ENCODE results near the gene PLS3.

GRCh38 chrX:115642311-115642710 is 81.3 kb downstream of the PLS3 start:
- no peak for TF ChIP-seq CTCF (IDR thresholded peaks at IDR 0.05; ENCODE audit: poor library complexity, severe bottlenecking)
- TF ChIP-seq RAD21 (conservative IDR thresholded peaks at IDR 0.05), result no peak
- no peak for TF ChIP-seq EZH2 (IDR thresholded peaks at IDR 0.05; ENCODE audit: borderline replicate concordance, insufficient read depth, low read length, poor library complexity, severe bottlenecking)
- TF ChIP-seq REST (IDR thresholded peaks at IDR 0.05; ENCODE audit: borderline replicate concordance), result no peak
- no peak for TF ChIP-seq EP300 (conservative IDR thresholded peaks at IDR 0.05; ENCODE audit: poor library complexity, severe bottlenecking)
- no peak for TF ChIP-seq POLR2AphosphoS5 (IDR thresholded peaks at IDR 0.05)
- TF ChIP-seq SMC3 (conservative IDR thresholded peaks at IDR 0.05; ENCODE audit: poor library complexity), result no peak
- TF ChIP-seq TAF1 (IDR thresholded peaks at IDR 0.05; ENCODE audit: low read depth), result no peak
